H1 (cell line): ENCODE results near the gene ARSK. TPM values are rescaled to one million over a fixed set of nuclear protein-coding genes. Genes with fewer than 3 reads are reported as not detected.

Source experiments
- CTCF ChIA-PET: fragments of 300-600 bp; sonication (Branson Sonifier 250); formaldehyde crosslinking; loops from one replicate; lab custom pipeline; 2021; ENCODE audit not compliant: partially characterized antibody; lab: Charles Lee
- POLR2A ChIA-PET: fragments of 300-600 bp; sonication (Branson Sonifier 250); formaldehyde crosslinking; loops from one replicate; lab custom pipeline; 2021; ENCODE audit warnings: inconsistent platforms; ENCODE audit not compliant: partially characterized antibody; lab: Charles Lee
- DNase-seq, 2 experiments: peaks; one replicate each; pipeline versions ENCODE4 v3.0.0 to v3.0.0-alpha.2; 2010 to 2022; ENCODE audit warnings: low spot score in 2 of 2, low read depth in 1 of 2, mixed read lengths in 1 of 2
- FAIRE-seq: peaks from 2 replicates; lab custom pipeline; 2011; peaks lifted over from hg19 to GRCh38; lab: Jason Lieb, UNC
- H2AFZ ChIP-seq: 2 replicates; pipeline ENCODE4 v1.8.1; 2012; ENCODE audit warnings: low read length, inconsistent platforms
- H2AK5ac ChIP-seq: 2 replicates; pipeline ENCODE4 v1.6.1; 2013; ENCODE audit warnings: low read depth, low read length
- H2BK120ac ChIP-seq: replicated peaks from 2 replicates; pipeline ENCODE3; 2013; ENCODE audit warnings: low read depth, low read length, inconsistent platforms
- H2BK12ac ChIP-seq: 2 replicates; pipeline ENCODE4 v1.6.1; 2013; ENCODE audit warnings: low read depth, low read length
- H2BK15ac ChIP-seq: 2 replicates; pipeline ENCODE4 v1.6.1; 2013; ENCODE audit warnings: low read length
- H2BK20ac ChIP-seq: 2 replicates; pipeline ENCODE4 v1.6.1; 2013; ENCODE audit warnings: low read length
- H2BK5ac ChIP-seq: 2 replicates; pipeline ENCODE4 v1.6.1; 2013; ENCODE audit warnings: low read depth, low read length
- H3K14ac ChIP-seq: 2 replicates; pipeline ENCODE4 v1.6.1; 2013; ENCODE audit warnings: inconsistent platforms; ENCODE audit not compliant: insufficient read length
- H3K18ac ChIP-seq: 2 replicates; pipeline ENCODE4 v1.6.1; 2013; ENCODE audit warnings: low read length; ENCODE audit errors: extremely low read depth
- H3K23ac ChIP-seq: 2 replicates; pipeline ENCODE4 v1.6.1; 2013; ENCODE audit warnings: inconsistent platforms; ENCODE audit not compliant: insufficient read length
- H3K23me2 ChIP-seq: 2 replicates; pipeline ENCODE4 v1.6.1; 2013; ENCODE audit warnings: low read depth, low read length
- H3K27ac ChIP-seq: 2 replicates; pipeline ENCODE4 v1.6.1; 2011; ENCODE audit warnings: low read depth, low read length, inconsistent platforms
- H3K27me3 ChIP-seq, 4 experiments: replicated peaks in 1 of 4; 1 replicate in 1 of 4; 2 replicates in 3 of 4; pipeline versions ENCODE4 v1.6.1 to v1.8.1; 2011 to 2013; ENCODE audit warnings: low read length in 3 of 4, mild to moderate bottlenecking in 3 of 4, inconsistent platforms in 2 of 4, mixed read lengths in 2 of 4, moderate library complexity in 1 of 4; ENCODE audit not compliant: control insufficient read depth in 3 of 4, insufficient read depth in 3 of 4; ENCODE audit errors: extremely low read depth in 1 of 4
- H3K36me3 ChIP-seq, 4 experiments: 2 replicates each; pipeline versions ENCODE4 v1.6.1 to v1.8.1; 2011 to 2013; ENCODE audit warnings: mild to moderate bottlenecking in 4 of 4, low read length in 3 of 4, moderate library complexity in 2 of 4, control low read depth in 1 of 4, inconsistent platforms in 1 of 4; ENCODE audit not compliant: insufficient read depth in 4 of 4, control insufficient read depth in 2 of 4
- H3K4ac ChIP-seq: replicated peaks from 2 replicates; pipeline ENCODE3; 2013; ENCODE audit warnings: low read length, low read depth, mixed read lengths, inconsistent platforms; ENCODE audit not compliant: insufficient read length
- H3K4me1 ChIP-seq, 4 experiments: replicated peaks in 1 of 4; 1 replicate in 1 of 4; 2 replicates in 3 of 4; pipeline versions ENCODE4 v1.6.1 to v1.8.1; 2011 to 2013; ENCODE audit warnings: low read length in 3 of 4, inconsistent platforms in 2 of 4, mixed read lengths in 1 of 4; ENCODE audit not compliant: insufficient read depth in 4 of 4, control insufficient read depth in 3 of 4
- H3K4me2 ChIP-seq, 2 experiments: 2 replicates each; pipeline versions ENCODE4 v1.6.1 to v1.8.1; 2011 to 2013; ENCODE audit warnings: low read depth in 2 of 2, low read length in 2 of 2, control low read depth in 1 of 2, inconsistent platforms in 1 of 2, mild to moderate bottlenecking in 1 of 2; ENCODE audit not compliant: insufficient read depth in 1 of 2
- H3K4me3 ChIP-seq, 4 experiments: fragments of 200-600, 300-600 bp in 1 of 4; sonication (generic), shearing (Covaris generic), sonication (Bioruptor Twin) in 1 of 4; 2 replicates each; pipeline versions ENCODE4 v1.5.1 to v1.8.1; 2011 to 2016; ENCODE audit warnings: low read length in 4 of 4, low read depth in 3 of 4, control low read depth in 2 of 4, inconsistent platforms in 2 of 4, mild to moderate bottlenecking in 2 of 4, mixed read lengths in 1 of 4, moderate library complexity in 1 of 4; ENCODE audit not compliant: insufficient read depth in 2 of 4; ENCODE audit errors: extremely low read depth in 1 of 4
- H3K56ac ChIP-seq: replicated peaks from 2 replicates; pipeline ENCODE3; 2013; ENCODE audit warnings: low read depth, mild to moderate bottlenecking, mixed read lengths, low read length, inconsistent platforms; ENCODE audit not compliant: insufficient read length
- H3K79me1 ChIP-seq: 2 replicates; pipeline ENCODE4 v1.6.1; 2013; ENCODE audit warnings: low read depth, low read length, control low read depth
- H3K79me2 ChIP-seq, 2 experiments: 2 replicates each; pipeline versions ENCODE4 v1.6.1 to v1.8.1; 2012 to 2013; ENCODE audit warnings: low read length in 2 of 2, mild to moderate bottlenecking in 2 of 2, inconsistent platforms in 1 of 2; ENCODE audit not compliant: insufficient read depth in 2 of 2, control insufficient read depth in 1 of 2
- H3K9ac ChIP-seq, 4 experiments: replicated peaks in 1 of 4; 1 replicate in 1 of 4; 2 replicates in 3 of 4; pipeline versions ENCODE4 v1.6.1 to v1.8.1; 2011 to 2013; ENCODE audit warnings: low read depth in 3 of 4, low read length in 3 of 4, control low read depth in 2 of 4, mild to moderate bottlenecking in 2 of 4, moderate library complexity in 2 of 4, inconsistent platforms in 1 of 4; ENCODE audit errors: extremely low read depth in 1 of 4
- H3K9me3 ChIP-seq, 2 experiments: 2 replicates each; pipeline versions ENCODE4 v1.6.1 to v1.8.1; 2012 to 2013; ENCODE audit warnings: mild to moderate bottlenecking in 2 of 2, moderate library complexity in 2 of 2, control low read depth in 1 of 2, inconsistent platforms in 1 of 2, low read depth in 1 of 2, low read length in 1 of 2, mixed read lengths in 1 of 2; ENCODE audit not compliant: insufficient read depth in 2 of 2
- H4K20me1 ChIP-seq, 2 experiments: replicated peaks in 1 of 2; 2 replicates each; pipeline versions ENCODE3 to v1.8.1; 2011 to 2013; ENCODE audit warnings: inconsistent platforms in 2 of 2, low read length in 2 of 2, mild to moderate bottlenecking in 1 of 2; ENCODE audit not compliant: insufficient read depth in 2 of 2, control insufficient read depth in 1 of 2
- H4K5ac ChIP-seq: 2 replicates; pipeline ENCODE4 v1.6.1; 2013; ENCODE audit warnings: low read length, low read depth, mixed read lengths, inconsistent platforms; ENCODE audit not compliant: insufficient read length
- H4K8ac ChIP-seq: 2 replicates; pipeline ENCODE4 v1.8.0; 2013; ENCODE audit warnings: mild to moderate bottlenecking, moderate library complexity, low read length, inconsistent platforms; ENCODE audit not compliant: insufficient read depth; ENCODE audit errors: extremely low read depth
- H4K91ac ChIP-seq: replicated peaks from 2 replicates; pipeline ENCODE3; 2013; ENCODE audit warnings: low read length, mixed read lengths, inconsistent platforms; ENCODE audit not compliant: insufficient read length
- ASH2L ChIP-seq: fragments of 200-600, 300-600 bp; sonication (generic); IDR thresholded peaks from one replicate; pipeline ENCODE4 v1.7.1; 2017; ENCODE audit warnings: low read length
- BCL11A ChIP-seq, 2 experiments: IDR thresholded peaks; one replicate each; pipeline ENCODE4 v1.6.1; 2011; ENCODE audit warnings: low read depth in 2 of 2, low read length in 2 of 2, mild to moderate bottlenecking in 2 of 2
- BRCA1 ChIP-seq: IDR thresholded peaks from 2 replicates; pipeline ENCODE4 v1.6.1; 2012; ENCODE audit warnings: low read depth, low read length, improper control_type of control experiment
- CBX5 ChIP-seq: fragments of 300-800, 300-1000 bp; sonication (generic); IDR thresholded peaks from 2 replicates; pipeline ENCODE4 v1.7.1; 2016; ENCODE audit warnings: antibody characterized with exemption, low read length, low read depth
- CEBPB ChIP-seq: IDR thresholded peaks from 2 replicates; pipeline ENCODE4 v1.6.1; 2012; ENCODE audit warnings: low read depth, low read length
- CHD1 ChIP-seq: IDR thresholded peaks from 2 replicates; pipeline ENCODE4 v1.6.1; 2012; ENCODE audit warnings: low read depth, low read length, improper control_type of control experiment
- CTCF ChIP-seq, 3 experiments: IDR thresholded peaks; 1 replicate in 2 of 3; 2 replicates in 1 of 3; pipeline versions ENCODE4 v1.5.1 to v1.6.1; 2011; ENCODE audit warnings: low read length in 3 of 3, mild to moderate bottlenecking in 3 of 3, inconsistent platforms in 2 of 3, low read depth in 1 of 3, moderate library complexity in 1 of 3; ENCODE audit not compliant: insufficient read depth in 1 of 3; ENCODE audit errors: control extremely low read depth in 1 of 3
- EP300 ChIP-seq, 2 experiments: IDR thresholded peaks; 1 replicate in 1 of 2; 2 replicates in 1 of 2; pipeline ENCODE4 v1.6.1; 2011 to 2012; ENCODE audit warnings: low read depth in 2 of 2, low read length in 2 of 2, mild to moderate bottlenecking in 2 of 2, borderline replicate concordance in 1 of 2, inconsistent platforms in 1 of 2, moderate library complexity in 1 of 2
- EZH2 ChIP-seq: fragments of 200-600 bp; sonication (generic); IDR thresholded peaks from 2 replicates; pipeline ENCODE4 v1.7.1; 2012; ENCODE audit warnings: low read depth, mild to moderate bottlenecking, moderate library complexity, low read length, inconsistent platforms; ENCODE audit not compliant: severe bottlenecking
- NRF1 ChIP-seq: IDR thresholded peaks from 2 replicates; pipeline ENCODE4 v1.6.1; 2011; ENCODE audit warnings: mild to moderate bottlenecking, low read depth, low read length, improper control_type of control experiment
- SP4 ChIP-seq: IDR thresholded peaks from 2 replicates; pipeline ENCODE4 v1.6.1; 2012; ENCODE audit warnings: low read length, inconsistent platforms
- TAF1 ChIP-seq: IDR thresholded peaks from 2 replicates; pipeline ENCODE4 v1.6.1; 2011; ENCODE audit warnings: mild to moderate bottlenecking, low read depth, low read length
- WGBS, 2 experiments: shearing (Covaris generic) in 1 of 2; methylation state at CpG; one replicate each; pipeline versions ENCODE4 v1.1.6 to v1.1.7; 2013 to 2015; ENCODE audit warnings: low lambda C conversion rate in 2 of 2, mixed read lengths in 2 of 2, inconsistent platforms in 1 of 2, low coverage in 1 of 2, missing lambda C conversion rate in 1 of 2; ENCODE audit not compliant: insufficient replicate concordance in 2 of 2, insufficient coverage in 1 of 2, insufficient read length in 1 of 2; ENCODE audit errors: extremely low coverage in 1 of 2, missing lambda C conversion rate in 1 of 2; 5-methylcytosine and 5-hydroxymethylcytosine counted together
- polyA plus RNA-seq, 7 experiments: library from polyadenylated mRNA; depleted of rRNA in 3 of 7; stranded (reverse) in 5 of 7; unstranded in 2 of 7; fragments of >200 nt in 5 of 7; fragments of 200-250 nt in 2 of 7; gene quantifications; 1 replicate in 5 of 7; 2 replicates in 1 of 7; 4 replicates in 1 of 7; pipeline versions ENCODE4 v1.2.1 to v1.2.3, GENCODE V29; 2011 to 2013; ENCODE audit warnings: missing spikeins in 2 of 7, mixed read lengths in 2 of 7
- total RNA-seq: library from RNA; stranded (reverse); fragmentation: NEBNext Ultra II Directional; extraction: Animal tissue kit (Norgen Biotek cat#: 25700); gene quantifications from 2 replicates; pipeline ENCODE4 v1.2.1, GENCODE V29; 2021

ARSK gene
- total and polyA plus RNA-seq, 2 of the 8 experiments (the other 6 are each of a cell fraction or from before 2014, with no cell fraction given): 8.4 to 14.1 TPM

GRCh38 chr5:95619096-95619495 lies 64.2 kb downstream of the ARSK start:
- no peak overlapping the region for H3K27ac ChIP-seq
- peaks cover 6 to 13% (median 9%) of the 10 kb centered on the region in 4 experiments for H3K4me1 ChIP-seq
- H3K9ac ChIP-seq: no peak overlapping the region
- POLR2A ChIA-PET: no interaction called here
- no peak overlapping the region for H2BK20ac ChIP-seq
- no peak overlapping the region for H3K4ac ChIP-seq
- H2BK12ac ChIP-seq: no peak overlapping the region
- no peaks in the 10 kb centered on the region for H3K79me1 ChIP-seq
- no peaks in the 10 kb centered on the region for H3K79me2 ChIP-seq
- no peak overlapping the region for H2BK120ac ChIP-seq
- H2AK5ac ChIP-seq: no peak overlapping the region
- CTCF ChIA-PET: interaction anchor here (1.2 kb wide), 1 partner anchor 228 kb away, joined by 3 read pairs; no protein-coding TSS in a partner anchor
- no peak overlapping the region for H3K56ac ChIP-seq
- no peaks in the 10 kb centered on the region for H3K9me3 ChIP-seq
- peak overlapping the region; percentile 91 to 95; a peak in 2 of 4 replicates for H3K4me2 ChIP-seq
- H2AFZ ChIP-seq: no peak overlapping the region
- no peak overlapping the region for H2BK5ac ChIP-seq
- no peak overlapping the region for H4K8ac ChIP-seq
- H4K20me1 ChIP-seq: no peaks in the 10 kb centered on the region
- H4K5ac ChIP-seq: no peak overlapping the region
- 90% methylated on average over 4 of the region's 4 CpGs; no CpG with 5 or more reads in 1 of the 2 experiments for WGBS, 2 experiments
- no peak overlapping the region for H3K14ac ChIP-seq
- H2BK15ac ChIP-seq: no peak overlapping the region
- peaks cover 10 to 49% (median 39%) of the 10 kb centered on the region in 4 experiments for H3K27me3 ChIP-seq
- H3K18ac ChIP-seq: no peak overlapping the region
- no peak overlapping the region for H4K91ac ChIP-seq
- no peaks in the 10 kb centered on the region for H3K36me3 ChIP-seq
- FAIRE-seq (no peak), DNase-seq (no peak)
- H3K23me2 ChIP-seq: peaks cover 15% of the 10 kb centered on the region
- peak overlapping the region in 1 of 4 experiments; percentile 60; a peak in 2 of 8 replicates for H3K4me3 ChIP-seq
- no peak overlapping the region for H3K23ac ChIP-seq
- TF ChIP-seq TAF1 (no peak), BCL11A (IDR thresholded peaks at IDR 0.05; ENCODE audit: low read depth in 2 of 2, low read length in 2 of 2) (no peak), CTCF (IDR thresholded peaks at IDR 0.05; ENCODE audit: control extremely low read depth in 1 of 3, insufficient read depth in 1 of 3, low read depth in 1 of 3, low read length in 3 of 3) (no peak), SP4 (no peak), BRCA1 (no peak), CBX5 (no peak), EZH2 (no peak), NRF1 (no peak), ASH2L (no peak), CEBPB (no peak), CHD1 (no peak), EP300 (IDR thresholded peaks at IDR 0.05; ENCODE audit: borderline replicate concordance in 1 of 2, low read depth in 2 of 2, low read length in 2 of 2) (no peak)
